DOHH2 (cell line): ENCODE data around the gene ANXA4.
"Not testable (repeated sequence)": the region's sequence is repeated elsewhere in the genome, so short reads cannot be mapped to it uniquely, and the experiment has no call there.

Source experiments
- EZH2phosphoT487 ChIP-seq: fragments of 200-600 bp; sonication (generic); IDR thresholded peaks from 2 replicates; pipeline ENCODE4 v1.6.1; 2017; ENCODE audit warnings: borderline replicate concordance, mild to moderate bottlenecking, antibody characterized with exemption, low read length, moderate library complexity, mixed read lengths
- TF ChIP-seq, protein P1 (sequence below): fragments of 200-600 bp; sonication (generic); IDR thresholded peaks from one replicate; pipeline ENCODE4 v1.5.1; 2014; ENCODE audit warnings: antibody characterized with exemption, mild to moderate bottlenecking, low read depth, low read length; ENCODE audit not compliant: poor library complexity, severe bottlenecking

DNA sequence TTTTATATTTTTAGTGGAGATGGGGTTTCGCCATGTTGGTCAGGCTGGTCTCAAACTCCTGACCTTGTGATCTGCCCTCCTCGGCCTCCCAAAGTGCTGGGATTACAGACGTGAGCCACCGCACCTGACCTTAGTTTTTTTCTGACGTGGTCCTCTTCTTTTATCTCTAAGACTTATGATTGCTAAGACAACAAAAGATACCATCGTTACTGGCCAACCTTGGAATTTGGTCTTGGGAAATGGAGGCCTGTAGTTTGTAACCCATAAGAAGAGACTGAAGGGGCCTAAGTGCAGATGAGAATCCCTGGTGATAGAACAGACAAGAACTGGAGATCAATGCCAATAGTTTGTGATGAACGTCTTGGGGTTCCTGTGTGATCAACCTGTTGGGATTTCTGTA is 21.9 kb downstream of the ANXA4 start:
- TF ChIP-seq, protein P1, sequence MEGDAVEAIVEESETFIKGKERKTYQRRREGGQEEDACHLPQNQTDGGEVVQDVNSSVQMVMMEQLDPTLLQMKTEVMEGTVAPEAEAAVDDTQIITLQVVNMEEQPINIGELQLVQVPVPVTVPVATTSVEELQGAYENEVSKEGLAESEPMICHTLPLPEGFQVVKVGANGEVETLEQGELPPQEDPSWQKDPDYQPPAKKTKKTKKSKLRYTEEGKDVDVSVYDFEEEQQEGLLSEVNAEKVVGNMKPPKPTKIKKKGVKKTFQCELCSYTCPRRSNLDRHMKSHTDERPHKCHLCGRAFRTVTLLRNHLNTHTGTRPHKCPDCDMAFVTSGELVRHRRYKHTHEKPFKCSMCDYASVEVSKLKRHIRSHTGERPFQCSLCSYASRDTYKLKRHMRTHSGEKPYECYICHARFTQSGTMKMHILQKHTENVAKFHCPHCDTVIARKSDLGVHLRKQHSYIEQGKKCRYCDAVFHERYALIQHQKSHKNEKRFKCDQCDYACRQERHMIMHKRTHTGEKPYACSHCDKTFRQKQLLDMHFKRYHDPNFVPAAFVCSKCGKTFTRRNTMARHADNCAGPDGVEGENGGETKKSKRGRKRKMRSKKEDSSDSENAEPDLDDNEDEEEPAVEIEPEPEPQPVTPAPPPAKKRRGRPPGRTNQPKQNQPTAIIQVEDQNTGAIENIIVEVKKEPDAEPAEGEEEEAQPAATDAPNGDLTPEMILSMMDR = not testable (repeated sequence)
- not testable (repeated sequence) for TF ChIP-seq EZH2phosphoT487
